Endothelial cell of umbilical vein (primary cell): Measurements from ENCODE around the gene AHSP. TPM values are rescaled to one million over a fixed set of nuclear protein-coding genes. Genes with fewer than 3 reads are reported as not detected.
"Not testable (repeated sequence)": the region's sequence is repeated elsewhere in the genome, so short reads cannot be mapped to it uniquely, and the experiment has no call there.

ENCODE experiments used
- BruUV-seq: library from RNA; stranded (reverse); fragments of 400-500 nt; replicated peaks from 2 replicates; lab custom pipeline; 2021; lab: Mats Ljungman, UMichigan
- CTCF ChIA-PET: fragments of 300-600, 350-600 bp; sonication (Branson Sonifier 250); formaldehyde crosslinking; loops from one replicate; lab custom pipeline; 2021; ENCODE audit warnings: antibody characterized with exemption, inconsistent platforms; lab: Charles Lee
- POLR2A ChIA-PET: fragments of 300-600, 350-600 bp; sonication (Branson Sonifier 250); formaldehyde crosslinking; loops from one replicate; lab custom pipeline; 2021; ENCODE audit warnings: antibody characterized with exemption, inconsistent platforms; lab: Charles Lee
- DNase-seq: peaks from one replicate; pipeline ENCODE4 v3.0.0-alpha.2; 2011; ENCODE audit warnings: low read depth, low spot score
- FAIRE-seq: peaks from 2 replicates; lab custom pipeline; 2011; peaks lifted over from hg19 to GRCh38; lab: Jason Lieb, UNC
- H2AFZ ChIP-seq: 2 replicates; pipeline ENCODE4 v1.6.0; 2012; ENCODE audit warnings: low read depth, low read length, control low read depth, inconsistent platforms
- H3K27ac ChIP-seq: 2 replicates; pipeline ENCODE4 v1.5.1; 2011; ENCODE audit warnings: low read depth, mild to moderate bottlenecking, control low read depth, low read length, moderate library complexity; ENCODE audit not compliant: insufficient read depth
- H3K27me3 ChIP-seq, 2 experiments: 2 replicates each; pipeline versions ENCODE4 v1.6.0 to v1.6.1; 2011; ENCODE audit warnings: low read length in 2 of 2, mixed read lengths in 1 of 2; ENCODE audit not compliant: control insufficient read depth in 2 of 2, insufficient read depth in 2 of 2
- H3K36me3 ChIP-seq, 2 experiments: 2 replicates in 1 of 2; 3 replicates in 1 of 2; pipeline ENCODE4 v1.5.1; 2011; ENCODE audit warnings: low read length in 2 of 2, mild to moderate bottlenecking in 1 of 2, moderate library complexity in 1 of 2; ENCODE audit not compliant: control insufficient read depth in 2 of 2, insufficient read depth in 2 of 2; ENCODE audit errors: extremely low read depth in 1 of 2
- H3K4me1 ChIP-seq: 3 replicates; pipeline ENCODE4 v1.5.1; 2011; ENCODE audit warnings: mild to moderate bottlenecking, low read length; ENCODE audit not compliant: control insufficient read depth, insufficient read depth; ENCODE audit errors: extremely low read depth
- H3K4me2 ChIP-seq: 2 replicates; pipeline ENCODE4 v1.6.1; 2011; ENCODE audit warnings: low read length, control low read depth, mixed read lengths; ENCODE audit not compliant: insufficient read depth
- H3K4me3 ChIP-seq, 3 experiments: fragments of 200-600 bp in 1 of 3; sonication (generic), shearing (Covaris generic) in 1 of 3; replicated peaks in 1 of 3; 2 replicates each; pipeline ENCODE4 v1.5.1; 2011 to 2016; ENCODE audit warnings: control low read depth in 3 of 3, low read length in 3 of 3, mild to moderate bottlenecking in 2 of 3, inconsistent platforms in 1 of 3, low read depth in 1 of 3, moderate library complexity in 1 of 3; ENCODE audit not compliant: insufficient read depth in 1 of 3
- H3K79me2 ChIP-seq: 2 replicates; pipeline ENCODE4 v1.6.0; 2012; ENCODE audit warnings: low read length, inconsistent platforms; ENCODE audit not compliant: control insufficient read depth, insufficient read depth
- H3K9ac ChIP-seq: replicated peaks from 2 replicates; pipeline ENCODE3; 2011; ENCODE audit warnings: low read length, control low read depth; ENCODE audit not compliant: insufficient read depth; ENCODE audit errors: extremely low read depth
- H3K9me1 ChIP-seq: replicated peaks from 3 replicates; pipeline ENCODE4 v1.6.0; 2011; ENCODE audit warnings: mild to moderate bottlenecking, low read length; ENCODE audit not compliant: control insufficient read depth, insufficient read depth; ENCODE audit errors: extremely low read depth
- H3K9me3 ChIP-seq: replicated peaks from 2 replicates; pipeline ENCODE4 v1.5.1; 2012; ENCODE audit warnings: low read length, inconsistent platforms; ENCODE audit not compliant: control insufficient read depth, insufficient read depth
- H4K20me1 ChIP-seq: replicated peaks from 2 replicates; pipeline ENCODE3; 2011; ENCODE audit warnings: mild to moderate bottlenecking, low read length; ENCODE audit not compliant: control insufficient read depth, insufficient read depth; ENCODE audit errors: extremely low read depth
- EZH2 ChIP-seq: IDR thresholded peaks from 2 replicates; pipeline ENCODE4 v1.6.1; 2012; ENCODE audit warnings: borderline replicate concordance, low read depth, mild to moderate bottlenecking, moderate library complexity, low read length, inconsistent platforms; ENCODE audit not compliant: severe bottlenecking
- POLR2AphosphoS5 ChIP-seq: IDR thresholded peaks from 2 replicates; pipeline ENCODE4 v1.6.1; 2012; ENCODE audit warnings: low read depth, mild to moderate bottlenecking, control low read depth, low read length, moderate library complexity; ENCODE audit not compliant: insufficient read depth
- dilution Hi-C: fragments of 300-500 bp; cut with MboI; formaldehyde crosslinking; loops from one replicate; pipeline ENCODE4 v1.15.0; 2019; ENCODE audit warnings: low sequenced_read_pairs; ENCODE audit not compliant: extremely low pct_ligation_motif_present
- intact Hi-C: fragments of 100-400 bp; cut with micrococcal nuclease; formaldehyde crosslinking; loops from one replicate; pipeline ENCODE4 v1.10.0; 2022
- polyA plus RNA-seq, 4 experiments: library from polyadenylated mRNA; depleted of rRNA in 3 of 4; stranded (reverse) in 3 of 4; unstranded in 1 of 4; fragments of >200 nt; gene quantifications; 2 replicates each; pipeline versions ENCODE4 v1.2.1 to v1.2.3, GENCODE V29; 2011 to 2012; ENCODE audit warnings: missing spikeins in 1 of 4
- total RNA-seq: library from RNA; stranded (reverse); gene quantifications from 2 replicates; pipeline ENCODE4 v1.2.3, GENCODE V29; 2021
- TF ChIP-seq, protein P1 (sequence below): IDR thresholded peaks from 2 replicates; pipeline ENCODE4 v1.6.1; 2011; ENCODE audit not compliant: insufficient read depth, insufficient read length

AHSP gene
- total and polyA plus RNA-seq, 2 donors (not counting 3 experiments of a cell fraction or from before 2014, with no cell fraction given), result not detected

GRCh38 chr16:31537362-31538242 is 9.9 kb downstream of the AHSP start:
- H3K4me2 ChIP-seq, result no peak overlapping the region
- no peak overlapping the region for H3K9ac ChIP-seq
- CTCF ChIA-PET, result no interaction called here
- H3K9me3 ChIP-seq, result no peaks in the 10 kb centered on the region
- DNase-seq, result no peak
- H3K27ac ChIP-seq, result no peak overlapping the region
- no peak overlapping the region for H2AFZ ChIP-seq
- H3K4me1 ChIP-seq, result no peaks in the 10 kb centered on the region
- intact Hi-C loops, result no loop called here
- H4K20me1 ChIP-seq, result no peaks in the 10 kb centered on the region
- no peak overlapping the region for H3K4me3 ChIP-seq
- H3K9me1 ChIP-seq, result no peaks in the 10 kb centered on the region
- no peaks in the 10 kb centered on the region for H3K36me3 ChIP-seq
- POLR2A ChIA-PET, result no interaction called here
- dilution Hi-C loops, result no loop called here
- BruUV-seq, result no TSS peak
- no peaks in the 10 kb centered on the region for H3K79me2 ChIP-seq
- FAIRE-seq, result no peak
- H3K27me3 ChIP-seq, result peaks cover 10 to 15% of the 10 kb centered on the region in 2 experiments
- TF ChIP-seq EZH2 (peak; percentile 45), POLR2AphosphoS5 (no peak)
- TF ChIP-seq, protein P1, sequence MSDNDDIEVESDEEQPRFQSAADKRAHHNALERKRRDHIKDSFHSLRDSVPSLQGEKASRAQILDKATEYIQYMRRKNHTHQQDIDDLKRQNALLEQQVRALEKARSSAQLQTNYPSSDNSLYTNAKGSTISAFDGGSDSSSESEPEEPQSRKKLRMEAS, result no peak

DNA sequence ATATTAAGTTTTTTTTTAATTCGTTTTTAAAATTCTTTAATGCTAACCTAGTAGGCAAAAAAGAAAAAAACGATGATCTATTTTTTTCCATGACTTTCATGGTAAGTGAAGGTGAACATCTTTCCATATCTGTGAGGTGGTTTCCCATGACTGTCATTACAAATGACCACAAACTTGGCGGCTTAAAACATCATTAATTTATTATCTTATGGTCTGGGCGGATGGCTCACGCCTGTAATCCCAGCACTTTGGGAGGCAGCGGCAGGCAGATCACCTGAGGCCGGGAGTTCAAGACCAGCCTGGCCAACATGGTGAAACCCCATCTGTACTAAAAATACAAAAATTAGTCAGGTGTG is 10.5 kb downstream of the AHSP start:
- H3K36me3 ChIP-seq, POLR2A ChIA-PET, H3K9ac ChIP-seq, H3K4me3 ChIP-seq, H3K79me2 ChIP-seq, intact Hi-C loops, H3K9me3 ChIP-seq, FAIRE-seq, dilution Hi-C loops, DNase-seq, H4K20me1 ChIP-seq, H3K4me2 ChIP-seq, H3K27ac ChIP-seq, CTCF ChIA-PET, H3K4me1 ChIP-seq, BruUV-seq, H3K9me1 ChIP-seq, H2AFZ ChIP-seq: not testable (repeated sequence)
- H3K27me3 ChIP-seq, result peaks cover 10 to 15% of the 10 kb centered on the region in 2 experiments

DNA sequence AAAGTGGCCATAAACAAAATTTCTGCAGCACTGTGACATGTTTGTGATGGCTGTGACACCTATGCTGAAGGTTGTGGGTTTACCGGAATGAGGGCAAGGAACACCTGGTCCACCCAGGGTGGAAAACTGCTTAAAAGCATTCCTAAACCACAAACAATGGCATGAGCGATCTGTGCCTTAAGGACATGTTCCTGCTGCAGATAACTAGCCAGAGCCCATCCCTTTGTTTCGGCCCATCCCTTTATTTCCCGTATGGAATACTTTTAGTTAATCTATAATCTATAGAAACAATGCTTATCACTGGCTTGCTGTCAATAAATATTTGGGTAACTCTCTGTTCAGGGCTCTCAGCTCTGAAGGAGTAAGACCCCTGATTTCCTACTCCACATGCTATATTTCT is 12.1 kb downstream of the AHSP start:
- FAIRE-seq, H4K20me1 ChIP-seq, H3K9ac ChIP-seq, H3K27ac ChIP-seq, CTCF ChIA-PET, H3K79me2 ChIP-seq, H3K4me2 ChIP-seq, H3K36me3 ChIP-seq, POLR2A ChIA-PET, H3K4me1 ChIP-seq, BruUV-seq, DNase-seq, H3K4me3 ChIP-seq, H3K9me3 ChIP-seq, H2AFZ ChIP-seq, intact Hi-C loops, dilution Hi-C loops, H3K9me1 ChIP-seq: not testable (repeated sequence)
- H3K27me3 ChIP-seq, result peaks cover 10 to 15% of the 10 kb centered on the region in 2 experiments
